Activated CD4-positive, alpha-beta T cell treated with anti-CD3 and anti-CD28 coated beads for 1 hour (primary cell): Measurements from ENCODE around the gene ZP3.
"Not testable (repeated sequence)": the region's sequence is repeated elsewhere in the genome, so short reads cannot be mapped to it uniquely, and the experiment has no call there.

Experiments used
- DNase-seq: peaks from one replicate; pipeline ENCODE4 v3.0.0-alpha.2; 2020

Gene ZP3

DNA sequence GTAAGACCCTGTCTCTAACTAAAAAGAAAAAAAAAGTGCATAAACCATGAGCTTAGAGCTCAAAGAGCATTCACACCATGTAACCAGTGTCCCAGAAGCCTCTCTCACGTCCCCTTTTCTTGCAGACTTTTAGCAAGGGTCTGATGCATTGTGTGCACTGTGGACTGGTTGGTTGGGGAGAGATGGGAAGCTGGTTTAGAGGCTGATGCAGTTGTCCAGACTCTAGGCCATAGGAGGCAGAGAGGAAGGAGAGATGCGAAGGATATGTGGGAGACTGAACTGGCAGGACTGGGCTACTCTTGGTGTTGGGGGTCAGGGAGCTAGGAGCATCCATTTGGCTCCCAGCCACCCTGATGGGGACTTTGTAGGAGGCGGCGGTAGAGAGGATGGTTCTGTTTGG lies 17.0 kb upstream of the ZP3 start:
- no peak for DNase-seq

DNA sequence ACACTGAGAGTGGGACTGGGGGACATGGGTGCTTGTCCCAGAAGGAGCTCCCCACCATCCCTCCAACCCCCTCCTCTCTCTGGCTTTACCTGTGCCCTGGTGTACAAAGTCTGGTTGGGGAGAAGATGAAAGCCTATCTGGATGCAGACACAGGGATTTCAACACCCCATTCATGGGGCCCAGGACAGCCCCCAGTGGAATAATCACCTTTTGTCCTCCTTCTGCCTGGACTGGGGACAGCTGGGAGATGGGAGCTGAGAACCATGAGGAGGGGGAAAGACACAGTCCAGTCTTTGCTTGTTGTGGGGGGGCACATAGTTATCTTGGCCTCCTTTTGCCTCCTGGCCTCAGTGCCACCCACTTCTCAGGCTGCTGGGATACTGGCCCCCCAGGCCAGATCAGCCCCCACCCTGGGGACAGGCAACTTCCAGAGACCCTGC lies 16.6 kb upstream of the ZP3 start:
- DNase-seq = no peak

DNA sequence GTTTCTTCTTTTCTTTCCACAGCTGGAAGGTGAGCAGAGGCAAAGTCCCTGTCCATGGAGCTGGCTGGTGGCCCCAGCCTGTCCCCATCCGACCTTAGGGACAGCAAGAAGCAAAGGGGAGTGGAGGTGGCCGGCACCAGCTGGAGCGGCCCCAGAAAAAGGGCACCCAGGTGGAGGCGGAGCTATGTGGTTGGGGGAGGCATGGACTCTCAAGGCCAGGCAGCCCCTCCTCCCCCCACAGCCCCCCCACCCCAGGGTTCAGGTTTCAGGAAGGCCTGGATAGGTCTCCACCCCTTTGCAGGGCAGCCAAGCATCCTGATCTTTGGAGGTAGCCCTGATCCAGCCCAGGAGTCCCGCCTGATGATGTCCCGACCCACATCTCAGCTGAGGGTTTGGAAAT lies 15.2 kb upstream of the ZP3 start, which contains the start of gene SSC4D:
SSC4D (minus strand) TSS at position 161 of the 400 bp plus-strand sequence. CDS start 5,258 bp downstream, outside the sequence.
- no peak for DNase-seq

DNA sequence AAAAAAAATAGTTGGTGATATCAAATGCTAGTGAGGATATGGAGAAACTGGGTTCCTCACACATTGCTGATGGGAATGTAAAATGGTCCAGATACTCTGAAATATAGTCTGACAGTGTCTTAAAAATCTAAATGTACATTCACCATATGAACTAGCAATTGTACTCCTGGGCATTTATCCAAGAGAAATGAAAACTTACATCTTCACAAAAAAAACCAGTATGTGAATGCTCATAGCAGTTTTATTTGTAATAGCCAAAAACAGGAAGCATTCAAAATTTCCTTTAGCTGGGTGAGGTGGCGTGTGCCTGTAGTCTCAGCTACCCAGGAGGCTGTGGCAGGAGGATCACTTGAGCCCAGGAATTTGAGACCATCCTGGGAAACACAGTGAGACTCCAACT lies 13.1 kb upstream of the ZP3 start:
- DNase-seq = no peak

DNA sequence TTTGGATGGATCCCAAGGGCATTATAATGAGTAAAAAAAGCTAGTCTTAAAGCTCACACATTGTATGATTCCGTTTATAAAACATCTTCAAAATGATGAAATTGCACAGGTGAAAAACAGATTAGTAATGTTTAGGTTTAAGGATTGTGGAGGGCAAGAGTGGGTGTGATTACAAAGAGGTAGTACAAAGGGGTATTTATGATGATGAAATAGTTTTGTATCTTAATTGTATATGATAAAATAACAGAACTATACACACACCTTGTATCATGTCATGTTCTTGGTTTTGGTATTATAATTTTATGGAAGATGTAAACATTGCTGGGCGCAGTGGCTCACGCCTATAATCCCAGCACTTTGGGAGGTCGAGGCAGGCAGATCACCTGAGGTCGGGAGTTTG lies 12.5 kb upstream of the ZP3 start:
- DNase-seq = no peak

DNA sequence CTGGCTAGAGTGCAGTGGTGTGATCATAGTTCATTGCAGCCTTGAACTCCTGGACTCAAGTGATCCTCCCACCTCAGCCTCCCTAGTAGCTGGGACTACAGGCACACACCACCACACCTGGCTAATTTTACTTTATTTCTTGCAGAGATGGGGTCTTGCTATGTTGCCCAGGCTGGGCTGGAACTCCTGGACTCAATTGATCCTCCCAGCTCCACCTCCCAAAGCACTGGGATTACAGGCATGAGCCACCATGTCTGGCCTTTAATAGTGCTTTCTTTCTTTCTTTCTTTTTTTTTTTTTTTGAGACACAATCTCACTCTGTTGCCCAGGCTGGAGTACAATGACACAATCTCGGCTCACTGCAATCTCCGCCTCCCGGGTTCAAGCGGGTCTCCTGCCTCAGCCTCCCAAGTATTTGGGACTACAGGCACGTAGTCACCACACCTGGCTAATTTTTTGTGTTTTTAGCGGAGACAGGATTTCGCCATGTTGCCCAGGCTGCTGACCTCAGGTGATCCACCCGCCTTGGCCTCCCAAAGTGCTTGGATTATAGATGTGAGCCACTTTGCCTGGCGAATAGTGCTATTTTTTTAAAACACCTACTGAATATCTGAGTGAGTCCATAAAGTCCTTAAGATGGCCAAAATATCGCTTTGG lies 7.0 kb upstream of the ZP3 start:
- DNase-seq = not testable (repeated sequence)

DNA sequence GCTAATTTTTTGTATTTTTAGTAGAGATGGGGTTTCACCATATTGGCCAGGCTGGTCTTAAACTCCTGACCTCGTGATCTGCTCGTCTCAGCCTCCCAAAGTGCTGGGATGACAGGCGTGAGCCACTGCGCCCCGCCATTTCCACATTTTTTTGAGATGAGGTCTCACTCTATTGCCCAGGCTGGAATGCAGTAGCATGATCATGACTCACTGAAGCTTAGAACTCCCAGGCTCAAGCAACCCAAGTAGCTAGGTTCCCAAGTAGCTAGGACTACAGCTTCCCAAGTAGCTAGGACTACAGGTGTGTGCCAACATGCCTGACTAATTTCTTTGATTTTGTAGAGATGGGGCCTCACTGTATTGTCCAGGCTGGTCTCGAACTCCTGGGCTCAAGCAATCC lies 3.7 kb upstream of the ZP3 start:
- DNase-seq = not testable (repeated sequence)

DNA sequence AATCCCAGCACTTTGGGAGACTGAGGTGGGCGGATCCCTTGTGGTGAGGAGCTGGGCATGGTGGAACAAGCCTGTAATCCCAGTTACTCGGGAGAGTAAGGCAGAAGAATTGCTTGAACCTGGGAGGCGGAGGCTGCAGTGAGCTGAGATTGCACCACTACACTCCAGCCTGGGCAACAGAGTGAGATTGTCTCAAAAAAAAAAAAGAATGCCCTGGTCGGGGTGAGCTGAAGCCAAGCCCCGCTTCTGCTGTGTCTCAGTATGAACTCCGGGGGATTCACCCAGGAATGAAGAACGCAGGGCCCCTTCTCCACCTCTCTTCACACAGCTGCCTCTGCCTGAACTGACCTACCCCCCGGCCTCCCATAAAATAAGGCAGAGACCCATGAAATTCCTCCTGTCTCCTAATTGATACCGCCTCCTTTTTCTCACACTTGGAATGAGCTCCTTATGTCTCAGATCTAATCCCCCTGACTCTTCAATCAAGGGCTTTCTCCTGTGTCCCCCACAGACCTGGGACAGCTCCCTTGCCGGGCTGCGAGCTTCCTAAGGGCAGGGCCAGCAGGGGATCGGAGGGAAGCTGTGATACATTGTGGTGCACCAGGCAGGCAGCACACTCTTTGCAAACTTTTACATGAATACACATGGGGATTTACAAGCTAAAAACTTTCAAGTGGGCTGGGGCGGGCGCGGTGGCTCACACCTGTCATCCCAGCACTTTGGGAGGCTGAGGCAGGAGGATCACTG lies 911 bp upstream of the ZP3 start:
- DNase-seq = no peak

DNA sequence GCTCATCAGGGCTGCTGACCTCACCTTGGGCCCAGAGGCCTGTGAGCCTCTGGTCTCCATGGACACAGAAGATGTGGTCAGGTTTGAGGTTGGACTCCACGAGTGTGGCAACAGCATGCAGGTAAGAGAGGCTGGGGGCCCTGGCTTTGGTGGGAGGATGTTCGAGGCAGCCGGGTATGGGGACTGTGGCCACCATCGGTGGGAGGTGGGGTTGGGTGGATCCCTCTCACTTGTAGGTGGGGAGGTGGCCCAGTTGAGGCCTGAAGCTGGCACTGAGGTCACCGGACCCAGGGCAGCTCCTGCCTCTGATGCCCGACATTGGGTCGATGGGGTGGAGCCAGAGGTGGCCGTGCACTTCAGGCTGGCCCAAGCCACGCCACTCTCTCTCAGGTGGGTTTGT lies 406 bp downstream of the ZP3 start:
- DNase-seq = no peak

DNA sequence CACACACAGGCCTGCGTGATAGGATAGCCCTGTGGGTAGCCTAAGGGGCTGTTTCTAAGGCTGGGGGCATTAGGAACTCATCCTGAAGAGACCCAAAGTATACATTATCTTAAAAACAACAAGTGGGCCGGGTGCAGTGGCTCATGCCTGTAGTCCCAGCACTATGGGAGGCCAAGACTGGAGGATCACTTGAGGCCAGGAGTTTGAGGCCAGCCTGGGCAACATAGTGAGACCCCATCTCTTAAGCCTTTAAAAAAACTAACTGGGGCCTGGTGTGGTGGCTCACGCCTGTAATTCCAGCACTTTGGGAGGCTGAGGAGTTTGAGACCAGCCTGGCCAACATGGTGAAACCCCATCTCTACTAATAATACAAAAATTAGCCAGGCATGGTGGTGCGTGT lies 808 bp downstream of the ZP3 start:
- DNase-seq = not testable (repeated sequence)

DNA sequence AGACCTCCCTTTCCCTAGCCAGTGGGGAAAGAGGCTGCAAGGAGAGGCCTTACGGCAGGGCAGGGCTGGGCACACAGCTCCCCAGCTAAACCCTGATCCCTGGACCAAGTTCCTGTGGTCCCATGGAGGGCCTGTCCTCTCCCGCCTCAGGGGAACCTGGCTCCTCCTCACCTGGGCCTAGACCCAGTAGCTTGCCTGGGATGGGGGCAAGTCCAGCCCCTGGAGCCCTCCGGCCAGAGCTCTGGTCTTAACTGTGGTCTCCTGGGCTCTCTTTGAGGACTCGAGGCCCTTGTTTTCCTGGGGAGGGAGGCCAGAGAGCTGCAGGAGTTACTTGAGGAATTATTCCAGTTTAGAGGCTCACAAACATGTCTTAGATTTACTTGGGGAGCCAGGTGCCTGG lies 1.5 kb downstream of the ZP3 start:
- DNase-seq = no peak

DNA sequence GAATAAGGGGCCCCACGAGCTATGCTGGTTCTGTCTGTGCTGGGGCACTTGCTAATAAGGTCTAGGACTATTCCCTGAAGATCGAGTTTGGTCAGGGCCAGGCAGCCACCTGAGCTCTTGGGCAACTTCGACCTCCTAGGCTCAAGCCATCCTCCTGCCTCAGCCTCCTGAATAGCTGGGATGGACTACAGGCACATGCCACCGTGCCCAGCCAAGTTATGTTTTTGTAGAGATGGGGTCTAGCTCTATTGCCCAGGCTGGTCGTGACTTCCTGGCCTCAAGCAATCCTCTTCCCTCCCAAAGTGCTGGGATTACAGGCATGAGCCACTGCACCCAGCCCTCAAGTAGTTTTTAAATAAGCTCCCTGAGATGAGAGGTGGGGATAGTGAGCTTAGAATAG lies 2.9 kb downstream of the ZP3 start:
- DNase-seq = no peak

DNA sequence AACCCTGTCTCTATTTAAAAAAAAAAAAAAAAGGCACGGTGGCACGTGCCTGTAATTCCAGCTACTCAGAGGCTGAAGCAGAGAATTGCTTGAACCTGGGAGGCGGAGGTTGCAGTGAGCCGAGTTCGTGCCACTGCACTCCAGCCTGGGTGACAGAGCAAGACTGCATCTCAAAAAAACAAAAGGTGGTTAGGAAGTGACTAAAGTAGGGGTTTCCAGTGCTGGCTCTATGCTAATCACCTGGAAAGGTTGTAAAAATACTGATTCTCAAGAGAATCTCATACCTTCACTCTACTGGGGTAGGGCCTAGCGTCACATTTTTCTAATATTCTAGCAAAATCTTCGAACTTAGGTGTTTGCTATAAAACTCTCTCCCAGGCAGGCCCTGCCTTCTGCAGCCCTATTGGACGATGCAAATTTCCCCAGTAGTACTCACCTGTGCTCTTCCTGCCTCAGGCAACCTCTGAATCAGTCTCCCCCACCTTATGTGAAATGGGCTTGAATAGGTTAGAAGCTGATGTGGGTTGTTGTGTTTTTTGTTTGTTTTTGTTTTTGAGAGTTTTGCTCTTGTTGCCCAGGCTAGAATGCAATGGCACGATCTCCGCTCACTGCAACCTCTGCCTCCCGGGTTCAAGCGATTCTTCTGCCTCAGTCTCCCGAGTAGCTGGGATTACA lies 3.5 kb downstream of the ZP3 start:
- DNase-seq = no peak

DNA sequence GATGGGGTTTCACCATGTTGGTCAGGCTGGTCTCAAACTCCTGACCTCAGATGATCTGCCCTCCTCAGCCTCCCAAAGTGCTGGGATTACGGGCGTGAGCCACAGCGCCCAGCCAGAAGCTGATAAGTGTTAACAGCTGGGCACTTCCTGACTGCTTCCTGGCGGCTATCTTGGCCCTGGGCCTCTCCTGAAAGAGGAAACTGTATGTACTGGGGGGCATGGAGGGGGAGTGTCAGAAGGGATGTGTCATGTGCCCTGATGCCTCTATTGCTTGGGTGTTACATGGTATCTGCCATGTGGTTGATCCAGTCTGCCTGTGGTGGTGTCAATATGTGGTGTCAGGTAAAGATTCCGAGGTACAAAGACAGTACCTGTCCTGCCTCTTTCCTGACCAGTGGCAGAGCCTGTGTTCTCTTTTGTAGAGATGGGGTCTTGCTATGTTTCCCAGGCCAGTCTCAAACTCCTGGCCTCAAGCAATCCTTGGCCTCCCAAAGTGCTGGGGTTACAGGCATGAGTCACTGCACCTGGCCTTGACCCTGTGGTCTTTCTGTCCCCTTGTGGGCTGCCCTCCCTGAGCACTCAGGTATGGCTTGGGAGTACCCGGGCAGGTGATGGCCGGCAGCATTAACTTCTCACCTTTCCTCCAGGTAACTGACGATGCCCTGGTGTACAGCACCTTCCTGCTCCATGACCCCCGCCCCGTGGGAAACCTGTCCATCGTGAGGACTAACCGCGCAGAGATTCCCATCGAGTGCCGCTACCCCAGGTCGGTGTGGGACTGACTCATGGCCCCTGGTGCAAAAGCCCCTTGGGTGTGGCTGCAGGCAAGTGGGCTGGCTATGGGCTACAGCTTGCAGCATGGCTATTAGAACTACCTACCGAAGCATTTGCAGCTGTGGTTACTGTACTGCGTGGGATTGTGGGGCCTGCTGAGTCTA lies 4.4 kb downstream of the ZP3 start:
- no peak for DNase-seq

DNA sequence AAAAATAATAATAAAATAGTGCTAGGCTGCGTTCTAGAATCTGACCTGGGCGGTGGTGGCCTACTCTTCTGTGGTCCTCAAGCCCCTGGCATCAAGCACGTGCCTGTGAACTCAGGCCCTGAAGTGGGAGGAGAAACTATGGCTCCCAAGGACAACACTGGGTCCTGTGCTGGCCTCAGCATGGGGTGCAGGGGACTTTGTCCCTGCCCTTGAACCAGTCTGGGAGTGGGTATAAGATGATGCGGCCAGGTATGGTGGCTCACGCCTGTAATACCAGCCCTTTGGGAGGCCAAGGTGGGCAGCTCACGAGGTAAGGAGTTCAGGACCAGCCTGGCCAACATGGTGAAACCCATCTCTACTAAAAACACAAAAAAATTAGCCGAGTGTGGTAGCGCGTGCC lies 5.5 kb downstream of the ZP3 start:
- DNase-seq = no peak

DNA sequence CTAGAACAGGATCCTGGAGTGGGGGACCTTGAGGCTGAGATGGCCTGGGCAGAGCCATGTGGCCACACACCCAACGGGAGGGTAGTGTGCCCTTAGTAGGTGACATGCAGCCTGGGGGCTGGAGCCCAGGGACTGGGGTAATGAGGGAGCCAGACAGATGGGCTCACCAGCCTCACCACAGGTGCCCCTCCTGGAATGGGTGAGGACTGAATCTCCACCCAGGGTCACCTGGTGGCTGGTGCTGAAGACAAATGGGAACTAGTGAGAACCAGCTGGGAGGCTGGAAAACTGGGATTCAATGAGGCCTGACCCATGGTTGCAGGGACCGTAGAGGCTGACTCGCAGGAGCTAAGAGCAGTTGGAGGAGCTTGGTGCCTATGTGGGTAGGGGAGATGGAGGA lies 6.1 kb downstream of the ZP3 start:
- DNase-seq = no peak

DNA sequence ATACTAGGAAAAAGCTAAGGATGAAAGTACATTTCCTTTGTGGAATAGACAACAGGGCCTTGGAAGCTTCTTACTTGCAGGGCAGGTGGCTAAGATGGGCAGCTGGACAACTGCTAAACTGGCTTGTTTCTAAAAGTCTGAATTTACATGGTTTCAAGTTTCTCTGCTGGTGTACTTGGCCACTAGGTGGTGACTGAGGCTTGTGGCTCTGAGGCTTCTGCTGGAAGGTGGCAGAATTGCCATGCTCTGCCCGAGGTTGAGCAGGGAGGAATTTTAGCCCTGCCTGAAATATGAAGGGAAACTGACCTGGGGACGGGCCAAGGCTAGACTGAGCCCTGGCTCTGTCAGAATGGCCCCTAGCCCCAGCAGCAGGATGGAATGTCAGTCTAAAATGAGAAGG lies 13.1 kb downstream of the ZP3 start:
- DNase-seq = peak; percentile 38

DNA sequence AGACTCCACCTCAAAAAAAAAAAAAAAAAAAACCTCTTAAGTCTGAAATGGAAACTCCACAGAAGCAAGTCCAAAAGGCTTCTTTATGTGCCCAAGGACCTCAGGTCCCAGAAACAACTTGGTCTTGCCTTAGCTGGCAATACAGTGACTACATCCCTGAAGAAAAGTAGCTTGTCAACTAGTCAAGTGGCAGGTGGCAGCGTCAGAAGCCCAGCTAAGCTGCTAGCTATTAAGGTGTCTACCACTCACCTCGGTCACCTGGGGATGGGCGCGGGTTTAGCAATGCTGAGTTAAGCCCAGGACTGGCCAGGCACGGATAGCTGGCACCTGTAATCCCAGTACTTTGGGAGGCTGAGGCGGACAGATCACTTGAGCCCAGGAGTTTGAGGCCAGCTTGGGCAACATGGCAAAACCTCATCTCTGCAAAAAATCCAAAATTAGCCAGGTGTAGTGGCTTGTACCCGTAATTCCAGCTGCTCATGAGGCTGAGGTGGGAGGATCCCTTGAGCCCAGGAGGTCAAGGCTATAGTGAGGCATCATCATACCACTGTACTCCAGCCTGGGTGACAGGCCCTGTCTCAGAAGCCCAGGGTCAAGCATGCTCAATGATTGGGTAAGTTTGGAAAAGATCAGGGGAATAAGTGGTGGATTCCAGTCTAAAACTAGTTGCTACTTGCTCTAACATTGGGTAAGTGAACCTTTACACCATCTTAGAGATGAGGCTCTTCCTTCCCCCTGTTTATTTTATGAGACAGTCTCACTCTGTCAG lies 14.6 kb downstream of the ZP3 start:
- DNase-seq = not testable (repeated sequence)

DNA sequence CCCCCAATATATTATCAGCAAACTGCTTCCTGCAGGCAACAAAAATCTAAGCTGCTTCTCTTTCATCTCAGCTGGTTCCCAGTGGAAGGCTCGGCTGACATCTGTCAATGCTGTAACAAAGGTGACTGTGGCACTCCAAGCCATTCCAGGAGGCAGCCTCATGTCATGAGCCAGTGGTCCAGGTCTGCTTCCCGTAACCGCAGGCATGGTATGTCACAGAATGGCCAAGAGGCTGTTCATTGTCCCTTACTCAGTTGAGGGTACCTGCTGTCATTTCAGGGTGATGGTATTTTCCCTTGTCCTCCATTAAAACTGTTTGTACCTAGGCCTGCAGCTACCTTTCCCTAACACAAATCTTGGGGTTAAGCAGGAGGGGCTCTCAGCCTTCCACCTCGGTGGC lies 15.7 kb downstream of the ZP3 start:
- DNase-seq = not testable (repeated sequence)

DNA sequence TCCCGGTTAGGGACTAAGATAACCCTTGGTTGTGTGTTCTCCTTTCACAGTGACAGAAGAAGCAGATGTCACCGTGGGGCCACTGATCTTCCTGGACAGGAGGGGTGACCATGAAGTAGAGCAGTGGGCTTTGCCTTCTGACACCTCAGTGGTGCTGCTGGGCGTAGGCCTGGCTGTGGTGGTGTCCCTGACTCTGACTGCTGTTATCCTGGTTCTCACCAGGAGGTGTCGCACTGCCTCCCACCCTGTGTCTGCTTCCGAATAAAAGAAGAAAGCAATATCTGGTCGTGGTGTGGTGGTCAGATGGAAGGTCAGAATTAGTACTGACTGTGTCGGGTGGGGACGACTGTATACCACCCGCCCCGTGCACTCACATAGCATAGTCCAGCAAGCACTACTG lies 17.0 kb downstream of the ZP3 start:
- DNase-seq = not testable (repeated sequence)

DNA sequence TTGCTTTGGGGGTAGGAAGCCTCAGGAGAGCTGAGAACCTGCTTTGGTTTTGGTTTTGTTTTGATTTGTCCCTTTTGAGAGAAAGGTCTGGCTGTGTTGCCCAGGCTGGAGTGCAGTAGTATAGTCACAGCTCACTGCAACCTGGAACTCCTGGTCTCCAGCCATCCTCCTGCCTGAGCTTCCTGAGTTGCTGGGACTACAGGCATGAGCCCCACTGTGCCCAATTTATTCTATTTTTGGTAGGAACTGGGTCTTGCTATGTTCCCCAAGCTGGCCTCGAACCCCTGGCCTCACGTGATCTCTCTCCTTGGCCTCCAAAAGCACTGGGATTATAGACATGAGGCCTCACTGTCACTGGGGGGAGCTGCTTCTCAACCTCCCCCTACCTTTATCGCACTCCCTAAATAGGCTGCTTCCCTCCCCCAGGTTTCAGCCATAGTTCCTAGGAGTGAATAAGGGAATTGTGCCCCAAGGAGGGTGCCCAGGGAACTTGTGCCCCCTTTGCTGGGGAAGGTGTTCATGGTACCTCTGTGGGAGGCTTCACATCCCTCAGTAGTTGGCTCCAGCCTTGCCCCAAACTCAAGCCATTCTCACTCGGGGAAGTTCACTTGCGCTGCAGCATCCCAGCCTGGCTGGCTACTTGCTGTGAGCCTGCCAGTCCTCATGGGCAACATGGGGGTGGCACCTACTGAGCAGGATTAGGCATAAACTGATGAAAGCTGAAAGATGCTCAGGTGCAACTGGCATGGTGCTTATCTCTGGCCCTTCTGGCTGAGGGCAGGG lies 18.1 kb downstream of the ZP3 start:
- not testable (repeated sequence) for DNase-seq
